Measurements from ENCODE around the gene LIG4. TPM values are rescaled to one million over a fixed set of nuclear protein-coding genes. Genes with fewer than 3 reads are reported as not detected.

LIG4 gene
- total RNA-seq, 2 experiments from 2014 or later = 5.7 to 6.1 TPM

DNA sequence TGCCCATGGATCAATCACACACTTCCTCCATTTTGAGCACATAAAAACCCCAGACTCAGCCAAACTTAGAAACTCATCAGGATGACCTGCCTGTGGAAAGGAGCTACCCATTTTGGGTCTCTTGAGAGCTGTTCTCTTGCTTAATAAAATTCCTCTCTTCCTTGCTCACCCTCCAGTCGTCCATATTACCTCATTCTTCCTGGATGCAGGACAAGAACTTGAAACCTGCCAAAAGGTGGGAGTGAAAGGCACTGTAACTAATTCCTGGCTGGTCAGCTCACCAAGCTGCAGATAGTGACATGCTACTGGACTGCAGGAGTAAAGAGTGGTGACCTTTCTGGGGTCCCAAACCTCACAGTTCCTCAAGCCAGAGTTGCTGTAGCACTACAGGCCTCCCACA lies 20.2 kb downstream of the LIG4 start:
- intact Hi-C loops (cut with micrococcal nuclease) = no loop called here
- TF ChIP-seq, protein P1, sequence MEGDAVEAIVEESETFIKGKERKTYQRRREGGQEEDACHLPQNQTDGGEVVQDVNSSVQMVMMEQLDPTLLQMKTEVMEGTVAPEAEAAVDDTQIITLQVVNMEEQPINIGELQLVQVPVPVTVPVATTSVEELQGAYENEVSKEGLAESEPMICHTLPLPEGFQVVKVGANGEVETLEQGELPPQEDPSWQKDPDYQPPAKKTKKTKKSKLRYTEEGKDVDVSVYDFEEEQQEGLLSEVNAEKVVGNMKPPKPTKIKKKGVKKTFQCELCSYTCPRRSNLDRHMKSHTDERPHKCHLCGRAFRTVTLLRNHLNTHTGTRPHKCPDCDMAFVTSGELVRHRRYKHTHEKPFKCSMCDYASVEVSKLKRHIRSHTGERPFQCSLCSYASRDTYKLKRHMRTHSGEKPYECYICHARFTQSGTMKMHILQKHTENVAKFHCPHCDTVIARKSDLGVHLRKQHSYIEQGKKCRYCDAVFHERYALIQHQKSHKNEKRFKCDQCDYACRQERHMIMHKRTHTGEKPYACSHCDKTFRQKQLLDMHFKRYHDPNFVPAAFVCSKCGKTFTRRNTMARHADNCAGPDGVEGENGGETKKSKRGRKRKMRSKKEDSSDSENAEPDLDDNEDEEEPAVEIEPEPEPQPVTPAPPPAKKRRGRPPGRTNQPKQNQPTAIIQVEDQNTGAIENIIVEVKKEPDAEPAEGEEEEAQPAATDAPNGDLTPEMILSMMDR (IDR thresholded peaks at IDR 0.05) = no peak

GRCh38 chr13:108194435-108194936 lies 20.9 kb downstream of the LIG4 start:
- CTCF ChIA-PET = no interaction called here
- no peak overlapping the region for H3K4me3 Mint-ChIP-seq
- peaks cover 7% of the 10 kb centered on the region for H3K27me3 Mint-ChIP-seq
- peaks cover 3% of the 10 kb centered on the region for H3K36me3 Mint-ChIP-seq (ENCODE audit: low read depth)
- H3K27ac Mint-ChIP-seq = no peak overlapping the region
- TF ChIP-seq, protein P1 (IDR thresholded peaks at IDR 0.05) = no peak
- no peaks in the 10 kb centered on the region for H3K4me1 Mint-ChIP-seq (ENCODE audit: low read depth)
- POLR2A ChIA-PET = no interaction called here
- DNase-seq = no peak
- intact Hi-C loops (cut with micrococcal nuclease) = no loop called here
- no peak for ATAC-seq
- peaks cover 11% of the 10 kb centered on the region for H3K9me3 Mint-ChIP-seq

More for the DNA sequence above, 20.2 kb downstream of the LIG4 start:
- ChIA-PET POLR2A (no interaction called here), CTCF (no interaction called here)
- Mint-ChIP-seq H3K27me3 (peaks cover 12% of the 10 kb centered on the region), H3K9me3 (peaks cover 11% of the 10 kb centered on the region), H3K27ac (no peak overlapping the region), H3K36me3 (ENCODE audit: low read depth) (peaks cover 3% of the 10 kb centered on the region), H3K4me1 (ENCODE audit: low read depth) (no peaks in the 10 kb centered on the region), H3K4me3 (no peak overlapping the region)
- DNase-seq (no peak), ATAC-seq (no peak)

- Mint-ChIP-seq H3K4me3 (no peak overlapping the region), H3K27ac (no peak overlapping the region)
Observed at GRCh38 chr13:108193806-108194205, 21.5 kb downstream of the LIG4 start.

DNA sequence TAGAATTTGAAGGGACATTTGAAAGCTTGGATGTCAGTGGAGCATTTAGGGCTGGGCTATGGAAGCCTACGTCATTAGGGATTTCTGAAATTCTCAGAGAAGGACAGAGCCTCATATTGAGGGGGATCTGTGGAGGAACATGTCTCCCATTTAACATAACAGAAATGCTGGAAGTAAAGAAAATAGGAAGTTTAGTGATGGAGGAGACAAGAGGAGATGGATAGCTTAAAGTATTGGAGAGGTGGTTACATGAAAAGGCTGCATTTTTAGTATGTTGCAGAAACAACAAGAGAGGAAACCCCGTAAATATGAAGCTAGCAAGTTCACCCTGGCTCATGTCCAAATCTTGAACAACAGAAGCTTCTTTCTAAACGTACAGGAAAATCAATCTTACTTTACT lies 24.4 kb downstream of the LIG4 start:
- Mint-ChIP-seq H3K27me3 (peaks cover 9% of the 10 kb centered on the region), H3K4me3 (no peak overlapping the region), H3K4me1 (ENCODE audit: low read depth) (no peaks in the 10 kb centered on the region), H3K36me3 (ENCODE audit: low read depth) (peaks cover 3% of the 10 kb centered on the region), H3K27ac (no peak overlapping the region), H3K9me3 (peaks cover 8% of the 10 kb centered on the region)
- ATAC-seq (no peak), DNase-seq (no peak)
- POLR2A ChIA-PET = no interaction called here
- intact Hi-C loops (cut with micrococcal nuclease) = no loop called here
- CTCF ChIA-PET = interaction anchor here (1.5 kb wide), 1 partner anchor 35 kb away, joined by 4 read pairs; no protein-coding TSS in a partner anchor
- TF ChIP-seq, protein P1 (IDR thresholded peaks at IDR 0.05) = no peak

More at GRCh38 chr13:108193806-108194205, 21.5 kb downstream of the LIG4 start:
- Mint-ChIP-seq H3K9me3 (peaks cover 10% of the 10 kb centered on the region), H3K27me3 (peaks cover 8% of the 10 kb centered on the region), H3K36me3 (ENCODE audit: low read depth) (peaks cover 3% of the 10 kb centered on the region), H3K4me1 (ENCODE audit: low read depth) (no peaks in the 10 kb centered on the region)
- ChIA-PET POLR2A (no interaction called here), CTCF (no interaction called here)
- TF ChIP-seq, protein P1 (IDR thresholded peaks at IDR 0.05) = no peak
- DNase-seq = no peak
- intact Hi-C loops (cut with micrococcal nuclease) = no loop called here
- ATAC-seq = no peak

GRCh38 chr13:108188260-108188659 lies 27.1 kb downstream of the LIG4 start:
- TF ChIP-seq, protein P1 (IDR thresholded peaks at IDR 0.05) = no peak
- POLR2A ChIA-PET = no interaction called here
- Mint-ChIP-seq H3K27me3 (peaks cover 9% of the 10 kb centered on the region), H3K4me3 (no peak overlapping the region), H3K9me3 (no peaks in the 10 kb centered on the region), H3K27ac (no peak overlapping the region), H3K36me3 (ENCODE audit: low read depth) (no peaks in the 10 kb centered on the region), H3K4me1 (ENCODE audit: low read depth) (no peaks in the 10 kb centered on the region)
- CTCF ChIA-PET = no interaction called here
- ATAC-seq (no peak), DNase-seq (no peak)
- intact Hi-C loops (cut with micrococcal nuclease) = no loop called here

Data from activated CD8-positive, alpha-beta T cell treated with anti-CD3 and anti-CD28 coated beads for 36 hours (primary cell).